HepG2 (cell line): Measurements from ENCODE around the gene CCDC167. TPM values are rescaled to one million over a fixed set of nuclear protein-coding genes. Genes with fewer than 3 reads are reported as not detected.

Source experiments
- ATAC-seq: fragments of 200-7000 bp; cut with Tn5 transposase; 3 replicates; pipeline ENCODE4 v1.9.1; 2020; ENCODE audit warnings: mild to moderate bottlenecking, moderate library complexity
- BruUV-seq: library from RNA; stranded (reverse); fragments of 400-500 nt; replicated peaks from 2 replicates; lab custom pipeline; 2021; lab: Mats Ljungman, UMichigan
- CTCF ChIA-PET: fragments of 300-600 bp; formaldehyde crosslinking; extraction: SDS; loops from one replicate; lab custom pipeline; 2021; ENCODE audit warnings: low total read pairs, inconsistent platforms, low intra/inter-chr PET ratio; lab: Yijun Ruan, JAX
- POLR2A ChIA-PET: fragments of 350-600 bp; sonication (Branson Sonifier 250); formaldehyde crosslinking; loops from one replicate; lab custom pipeline; 2020; ENCODE audit warnings: antibody characterized with exemption, inconsistent platforms; lab: Yijun Ruan, JAX
- DNase-seq: peaks from one replicate; pipeline ENCODE4 v3.0.0-alpha.2; 2015; ENCODE audit warnings: low spot score
- FAIRE-seq: peaks from 3 replicates; lab custom pipeline; 2011; peaks lifted over from hg19 to GRCh38; lab: Jason Lieb, UNC
- H2AFZ ChIP-seq: one replicate; pipeline ENCODE4 v1.6.1; 2011; ENCODE audit warnings: low read length, inconsistent platforms
- H3K27ac ChIP-seq: fragments of 300-600 bp; 3 replicates; pipeline ENCODE4 v1.8.0; 2011; ENCODE audit warnings: mixed run types, mild to moderate bottlenecking, mixed read lengths, low read length, inconsistent platforms; ENCODE audit not compliant: insufficient read depth; ENCODE audit errors: extremely low read length
- H3K27me3 ChIP-seq, 2 experiments: fragments of 200-600 bp in 1 of 2; 2 replicates in 1 of 2; 3 replicates in 1 of 2; pipeline versions ENCODE4 v1.6.0 to v1.8.0; 2011; ENCODE audit warnings: low read length in 2 of 2, mild to moderate bottlenecking in 2 of 2, moderate library complexity in 2 of 2, inconsistent platforms in 1 of 2; ENCODE audit not compliant: insufficient read depth in 2 of 2, control insufficient read depth in 1 of 2
- H3K36me3 ChIP-seq, 2 experiments: fragments of 200-600 bp in 1 of 2; replicated peaks in 1 of 2; 2 replicates in 1 of 2; 3 replicates in 1 of 2; pipeline versions ENCODE4 v1.5.1 to v1.8.0; 2011; ENCODE audit warnings: low read length in 2 of 2, inconsistent platforms in 1 of 2; ENCODE audit not compliant: insufficient read depth in 2 of 2, control insufficient read depth in 1 of 2
- H3K4me1 ChIP-seq: 2 replicates; pipeline ENCODE4 v1.5.1; 2012; ENCODE audit warnings: low read length, inconsistent platforms; ENCODE audit not compliant: insufficient read depth
- H3K4me2 ChIP-seq: 2 replicates; pipeline ENCODE4 v1.6.0; 2011; ENCODE audit warnings: low read depth, low read length, inconsistent platforms
- H3K4me3 ChIP-seq, 3 experiments: fragments of 200-600 bp in 1 of 3; sonication (generic), shearing (Covaris generic) in 1 of 3; replicated peaks in 1 of 3; 2 replicates each; pipeline ENCODE4 v1.5.1; 2011 to 2016; ENCODE audit warnings: low read length in 3 of 3, inconsistent platforms in 2 of 3, low read depth in 2 of 3, mild to moderate bottlenecking in 2 of 3, control low read depth in 1 of 3, mixed read lengths in 1 of 3; ENCODE audit not compliant: insufficient read depth in 1 of 3
- H3K79me2 ChIP-seq: one replicate; pipeline ENCODE4 v1.6.1; 2011; ENCODE audit warnings: low read length, inconsistent platforms; ENCODE audit not compliant: insufficient read depth
- H3K9ac ChIP-seq: 2 replicates; pipeline ENCODE4 v1.6.0; 2011; ENCODE audit warnings: mild to moderate bottlenecking, low read depth, low read length, inconsistent platforms; ENCODE audit not compliant: insufficient read depth
- H3K9me3 ChIP-seq: 2 replicates; pipeline ENCODE4 v1.5.1; 2012; ENCODE audit warnings: mild to moderate bottlenecking, low read length
- H4K20me1 ChIP-seq: 2 replicates; pipeline ENCODE4 v1.6.0; 2011; ENCODE audit warnings: inconsistent platforms, mild to moderate bottlenecking, low read length, moderate library complexity; ENCODE audit not compliant: insufficient read depth
- SOX13 ChIP-seq, 3 experiments: fragments of 450-650 bp in 1 of 3; sonication (generic) in 1 of 3; formaldehyde crosslinking in 1 of 3; IDR thresholded peaks in 2 of 3; conservative IDR thresholded peaks in 1 of 3; 2 replicates each; pipeline versions ENCODE4 v1.5.0 to v1.6.1; 2016 to 2020; ENCODE audit warnings: antibody characterized with exemption in 1 of 3, mild to moderate bottlenecking in 1 of 3, missing compliant biosample characterization in 1 of 3, missing genetic modification reagents in 1 of 3, moderate library complexity in 1 of 3
- ZNF282 ChIP-seq: fragments of 450-650 bp; IDR thresholded peaks from 2 replicates; pipeline ENCODE4 v1.6.1; 2018; ENCODE audit not compliant: partially characterized antibody
- WGBS: methylation state at CpG from one replicate; pipeline ENCODE4 v1.1.6; 2017; ENCODE audit warnings: low lambda C conversion rate; 5-methylcytosine and 5-hydroxymethylcytosine counted together
- in situ Hi-C: cut with HindIII; loops from 2 replicates; pipeline ENCODE4 v1.10.0; 2017; ENCODE audit warnings: low pct_unique_long_range_greater_than_20kb; ENCODE audit not compliant: extremely low pct_ligation_motif_present
- intact Hi-C: fragments of 100-400 bp; cut with micrococcal nuclease; formaldehyde crosslinking; loops from one replicate; pipeline ENCODE4 v1.10.0; 2022; ENCODE audit not compliant: unreplicated experiment
- polyA plus RNA-seq, 8 experiments: library from polyadenylated mRNA; depleted of rRNA in 3 of 8; stranded (reverse) in 7 of 8; unstranded in 1 of 8; fragments of >200 nt; fragmentation: Illumina TruSeq in 4 of 8; extraction: Trizol in 4 of 8; gene quantifications; 2 replicates each; pipeline versions ENCODE4 v1.2.1 to v1.2.3, GENCODE V29; 2011 to 2016; ENCODE audit warnings: low read depth in 4 of 8, missing spikeins in 1 of 8, mixed read lengths in 1 of 8; ENCODE audit not compliant: insufficient read depth in 1 of 8
- total RNA-seq, 5 experiments: library from RNA; depleted of rRNA; stranded (reverse); fragments of >200 nt; fragmentation: Illumina TruSeq; extraction: Trizol; gene quantifications; 2 replicates each; pipeline ENCODE4 v1.2.3, GENCODE V29; 2016; ENCODE audit warnings: low read depth in 1 of 5
- TF ChIP-seq, protein P1 (sequence below): sonication (generic); formaldehyde crosslinking; IDR thresholded peaks from 2 replicates; pipeline ENCODE4 v1.9.0; 2021; ENCODE audit warnings: missing genetic modification reagents, mild to moderate bottlenecking, borderline replicate concordance

The CCDC167 gene
- total and polyA plus RNA-seq, 2 of the 13 experiments (the other 11 are each of a cell fraction or from before 2014, with no cell fraction given) = 48.4 to 66.8 TPM

DNA sequence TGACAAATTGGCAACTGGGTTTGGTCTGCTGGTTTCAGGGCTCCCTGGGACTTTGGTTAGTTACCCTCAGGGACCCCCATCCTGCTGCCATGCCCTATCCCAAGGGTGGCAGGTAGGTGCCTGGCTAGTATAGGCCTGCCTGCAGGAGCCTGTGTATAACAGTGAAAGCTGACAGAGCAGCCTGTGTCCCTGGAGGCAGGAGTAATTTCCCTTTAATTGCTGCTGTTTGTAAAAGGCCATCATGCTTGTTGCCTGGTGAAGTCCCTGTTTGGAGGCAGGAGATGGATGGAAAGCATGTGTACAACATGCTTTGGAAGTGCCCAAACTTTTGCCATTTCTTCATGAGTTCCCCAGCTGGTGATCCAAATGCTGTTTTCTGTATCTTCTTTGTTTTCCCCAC, 36.6 kb downstream of the CCDC167 start:
- H3K9ac ChIP-seq = no peak overlapping the region
- no peak overlapping the region for H3K4me2 ChIP-seq
- H3K27me3 ChIP-seq = no peaks in the 10 kb centered on the region
- TF ChIP-seq SOX13 (IDR thresholded peaks at IDR 0.05) = no peak
- no peak for TF ChIP-seq SOX13 (CRISPR knock-in tag; conservative IDR thresholded peaks at IDR 0.05 in 1 of 2, IDR thresholded peaks at IDR 0.05 in 1 of 2)
- TF ChIP-seq ZNF282 = no peak
- TF ChIP-seq, all 625 proteins: peak for 0
- peaks cover 34 to 66% of the 10 kb centered on the region in 2 experiments for H3K36me3 ChIP-seq
- 0 out of 2 replicates have a peak, but pooled peaks cover under 1% of the 10 kb centered on the region for H4K20me1 ChIP-seq
- intact Hi-C loops (no loop called here), in situ Hi-C loops (no loop called here)
- no peak overlapping the region for H3K27ac ChIP-seq
- FAIRE-seq = no peak
- no TSS peak for BruUV-seq
- CTCF ChIA-PET = no interaction called here
- no peak for ATAC-seq
- no peak overlapping the region for H2AFZ ChIP-seq
- no peaks in the 10 kb centered on the region for H3K79me2 ChIP-seq
- H3K4me3 ChIP-seq = no peak overlapping the region
- no peaks in the 10 kb centered on the region for H3K9me3 ChIP-seq
- no peaks in the 10 kb centered on the region for H3K4me1 ChIP-seq
- POLR2A ChIA-PET = no interaction called here
- no peak for DNase-seq

DNA sequence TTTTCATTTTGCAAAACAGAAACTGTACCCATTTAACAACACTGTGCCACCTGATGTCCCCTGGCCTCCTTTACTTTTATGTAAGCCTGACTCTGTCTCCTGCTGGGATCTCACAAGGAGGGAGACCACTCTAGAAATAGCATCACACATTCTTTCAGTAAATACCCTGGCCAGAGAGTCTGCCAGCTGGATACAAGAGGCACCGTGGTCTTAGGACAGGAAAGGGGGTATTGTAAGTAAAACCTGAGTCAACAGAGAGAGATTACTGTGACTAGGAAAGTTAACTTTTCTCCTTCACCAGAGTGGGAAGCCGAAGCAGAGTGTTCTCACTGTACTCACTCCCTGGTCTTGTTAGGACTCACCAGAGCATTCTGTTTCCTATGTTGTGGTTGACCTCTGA, 38.9 kb downstream of the CCDC167 start:
- no peaks in the 10 kb centered on the region for H3K27me3 ChIP-seq
- H3K4me2 ChIP-seq = no peak overlapping the region
- no peak overlapping the region for H2AFZ ChIP-seq
- H3K9me3 ChIP-seq = no peaks in the 10 kb centered on the region
- H4K20me1 ChIP-seq = no peaks in the 10 kb centered on the region
- ATAC-seq (no peak), DNase-seq (no peak), FAIRE-seq (no peak)
- intact Hi-C loops = no loop called here
- H3K27ac ChIP-seq = no peak overlapping the region
- peaks cover 37 to 78% of the 10 kb centered on the region in 2 experiments for H3K36me3 ChIP-seq
- no peak overlapping the region for H3K4me3 ChIP-seq
- TF ChIP-seq, protein P1, sequence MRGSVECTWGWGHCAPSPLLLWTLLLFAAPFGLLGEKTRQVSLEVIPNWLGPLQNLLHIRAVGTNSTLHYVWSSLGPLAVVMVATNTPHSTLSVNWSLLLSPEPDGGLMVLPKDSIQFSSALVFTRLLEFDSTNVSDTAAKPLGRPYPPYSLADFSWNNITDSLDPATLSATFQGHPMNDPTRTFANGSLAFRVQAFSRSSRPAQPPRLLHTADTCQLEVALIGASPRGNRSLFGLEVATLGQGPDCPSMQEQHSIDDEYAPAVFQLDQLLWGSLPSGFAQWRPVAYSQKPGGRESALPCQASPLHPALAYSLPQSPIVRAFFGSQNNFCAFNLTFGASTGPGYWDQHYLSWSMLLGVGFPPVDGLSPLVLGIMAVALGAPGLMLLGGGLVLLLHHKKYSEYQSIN (CRISPR knock-in tag) = no peak
- in situ Hi-C loops = no loop called here
- ChIA-PET POLR2A (no interaction called here), CTCF (no interaction called here)
- no TSS peak for BruUV-seq
- no peaks in the 10 kb centered on the region for H3K4me1 ChIP-seq
- no peaks in the 10 kb centered on the region for H3K79me2 ChIP-seq
- H3K9ac ChIP-seq = no peak overlapping the region
- WGBS = 97% methylated on average over 2 of the region's 2 CpGs
